Measurements from ENCODE around the gene NCAPD2.

NCAPD2 gene

GRCh38 chr12:6569786-6570185 lies 75.9 kb downstream of the NCAPD2 start:
- no peak for DNase-seq (ENCODE audit: low read depth)

GRCh38 chr12:6570264-6570887 lies 76.5 kb downstream of the NCAPD2 start:
- DNase-seq (ENCODE audit: low read depth) = no peak

GRCh38 chr12:6573001-6573400 lies 79.1 kb downstream of the NCAPD2 start:
- no peak for DNase-seq (ENCODE audit: low read depth)

- no peak for DNase-seq (ENCODE audit: low read depth)
Measured at GRCh38 chr12:6574576-6575295, 80.8 kb downstream of the NCAPD2 start.

GRCh38 chr12:6575648-6576047 lies 81.7 kb downstream of the NCAPD2 start:
- no peak for DNase-seq (ENCODE audit: low read depth)
